ENCODE data around the gene OXA1L.
"Not testable (repeated sequence)": the region's sequence is repeated elsewhere in the genome, so short reads cannot be mapped to it uniquely, and the experiment has no call there.

Gene OXA1L

GRCh38 chr14:22800346-22800745 lies 33.9 kb downstream of the OXA1L start:
- no peak for DNase-seq (ENCODE audit: low read depth)

DNA sequence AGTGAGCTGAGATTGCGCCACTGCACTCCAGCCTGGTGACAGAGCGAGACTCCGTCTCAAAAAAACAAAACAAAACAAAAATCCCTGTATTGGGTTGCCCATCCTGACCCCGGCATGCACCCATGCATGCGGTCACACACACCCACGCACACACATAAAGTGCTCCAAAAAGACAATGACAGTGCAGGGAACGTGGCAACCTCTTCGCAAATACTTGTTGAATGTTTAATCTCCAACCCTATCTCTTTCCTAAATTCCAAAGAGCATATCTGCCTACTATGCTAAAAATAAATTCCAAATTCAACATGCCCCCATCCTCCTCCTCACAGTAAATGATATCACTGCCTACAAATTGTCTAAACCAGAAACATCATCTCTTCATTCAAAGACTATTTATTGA lies 35.2 kb downstream of the OXA1L start:
- no peak for DNase-seq (ENCODE audit: low read depth)

GRCh38 chr14:22802860-22803686 lies 36.6 kb downstream of the OXA1L start:
- no peak for DNase-seq (ENCODE audit: low read depth)

DNA sequence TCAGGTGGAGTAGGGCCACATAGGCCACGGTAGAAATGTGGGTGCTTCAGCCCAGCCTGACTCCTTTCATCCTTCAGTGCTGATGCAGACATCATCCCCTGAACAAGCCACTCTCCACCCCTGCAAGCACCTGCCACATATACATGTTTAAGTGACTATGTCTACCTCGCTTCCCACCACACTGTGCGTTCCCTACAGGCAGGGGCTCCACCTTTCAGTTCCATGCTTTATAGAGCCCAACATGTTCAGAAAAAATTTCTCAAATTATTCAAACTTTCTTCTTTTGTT lies 37.1 kb downstream of the OXA1L start:
- no peak for DNase-seq (ENCODE audit: low read depth)

GRCh38 chr14:22805235-22805634 lies 38.7 kb downstream of the OXA1L start:
- not testable (repeated sequence) for DNase-seq (ENCODE audit: low read depth)

DNA sequence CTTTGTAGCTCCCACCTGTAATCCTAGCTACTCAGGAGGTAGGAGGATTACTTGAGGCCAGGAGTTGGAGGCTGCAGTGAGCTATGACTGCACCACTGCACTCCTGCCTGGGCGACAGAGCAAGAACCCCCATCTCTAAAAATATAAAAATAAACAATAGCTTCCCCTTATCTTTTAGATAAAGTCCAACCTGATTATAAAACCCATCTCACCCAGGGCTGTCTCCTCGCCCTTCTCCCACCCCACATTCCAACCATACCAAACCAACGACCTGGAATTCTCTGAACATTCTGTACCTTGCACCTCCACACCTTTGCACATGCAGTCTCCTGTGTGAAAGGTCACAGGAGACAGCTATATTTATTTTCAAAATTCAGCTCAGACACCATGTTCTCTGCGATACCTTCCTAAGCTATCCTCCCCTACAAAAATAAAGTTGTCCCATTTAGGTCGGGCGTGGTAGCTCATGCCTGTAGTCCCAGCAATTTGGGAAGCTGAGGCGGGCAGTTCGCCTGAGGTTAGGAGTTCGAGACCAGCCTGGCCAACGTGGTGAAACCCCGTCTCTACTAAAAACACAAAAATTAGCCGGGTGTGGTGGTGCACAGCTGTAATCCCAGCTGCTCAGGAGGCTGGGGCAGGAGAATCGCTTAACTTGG lies 41.1 kb downstream of the OXA1L start:
- DNase-seq (ENCODE audit: low read depth), result no peak

DNA sequence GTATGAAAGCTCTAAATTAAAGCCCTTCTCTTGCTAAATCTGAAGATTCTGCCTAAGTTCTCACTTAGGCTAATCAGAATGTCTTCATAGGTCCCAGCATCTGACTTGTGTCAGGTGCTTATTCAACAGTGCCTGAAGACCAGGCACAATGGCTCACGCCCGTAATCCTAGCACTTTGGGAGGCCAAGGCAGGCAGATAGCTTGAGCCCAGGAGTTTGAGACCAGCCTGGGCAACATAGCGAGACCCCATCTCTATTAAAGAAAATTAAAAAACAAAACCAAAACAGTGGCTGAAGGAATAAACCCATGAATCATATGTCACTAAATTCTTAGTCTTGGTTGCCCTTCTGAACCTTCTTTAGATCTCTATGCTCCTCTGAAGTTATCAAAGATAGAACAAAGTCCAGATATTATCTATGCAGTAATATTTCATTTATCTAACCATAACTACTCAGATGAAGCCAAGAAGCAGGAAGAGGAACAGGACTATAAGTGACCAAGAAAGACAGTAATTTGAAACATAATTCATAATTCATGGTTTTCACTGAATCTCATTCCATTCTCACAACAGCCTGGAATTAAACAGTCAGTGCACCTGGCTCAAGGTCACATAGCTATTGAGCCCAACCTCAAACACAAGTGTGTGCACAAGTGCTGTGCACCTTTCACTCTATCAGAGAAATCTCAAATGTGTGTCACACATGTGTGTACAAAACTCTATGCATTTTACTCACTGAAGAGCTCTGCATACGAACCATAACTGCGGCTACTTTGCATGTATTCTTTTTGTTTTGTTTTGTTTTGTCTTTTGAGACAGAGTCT lies 42.1 kb downstream of the OXA1L start:
- no peak for DNase-seq (ENCODE audit: low read depth)

GRCh38 chr14:22811722-22812121 lies 45.2 kb downstream of the OXA1L start:
- DNase-seq (ENCODE audit: low read depth), result no peak

DNA sequence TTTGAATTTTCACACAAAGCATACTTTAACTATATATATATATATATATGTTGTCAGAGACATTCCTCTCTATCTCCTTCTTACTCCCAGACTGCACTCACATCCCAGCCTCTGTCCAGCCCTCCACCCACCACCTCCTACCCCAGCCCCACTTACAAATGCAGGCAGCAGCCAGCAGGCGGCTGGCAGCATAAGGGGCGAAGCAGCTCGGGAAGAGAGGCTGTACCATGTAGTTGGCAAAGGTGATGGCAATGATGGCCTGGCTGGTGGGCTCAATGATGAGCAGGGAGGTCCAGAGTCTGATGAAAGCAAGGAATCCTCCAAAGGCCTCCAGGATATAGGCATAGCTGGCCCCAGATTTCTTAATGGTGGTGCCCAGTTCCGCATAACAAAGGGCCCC lies 46.3 kb downstream of the OXA1L start:
- DNase-seq (ENCODE audit: low read depth), result no peak

- no peak for DNase-seq (ENCODE audit: low read depth)
These were observed 46.7 kb downstream of the OXA1L start for GRCh38 chr14:22813145-22813544.

DNA sequence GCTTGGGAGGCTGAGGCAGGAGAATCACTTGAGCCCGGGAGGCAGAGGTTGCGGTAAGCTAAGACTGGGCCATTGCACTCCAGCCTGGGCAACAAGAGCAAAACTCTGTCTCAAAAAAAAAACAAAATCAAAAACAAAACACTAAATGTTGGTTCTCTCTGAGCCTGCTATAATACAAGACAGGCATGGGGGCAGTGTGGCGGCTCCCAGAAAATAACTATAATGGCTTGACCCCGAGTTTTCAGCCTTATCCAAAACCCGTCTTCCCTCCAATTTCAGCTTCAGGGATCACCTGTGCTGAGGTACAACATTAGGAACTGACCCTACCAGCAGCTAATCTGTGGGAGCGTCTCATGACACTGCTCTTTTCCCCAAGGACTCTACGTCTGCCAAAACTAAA lies 47.9 kb downstream of the OXA1L start:
- no peak for DNase-seq (ENCODE audit: low read depth)

DNA sequence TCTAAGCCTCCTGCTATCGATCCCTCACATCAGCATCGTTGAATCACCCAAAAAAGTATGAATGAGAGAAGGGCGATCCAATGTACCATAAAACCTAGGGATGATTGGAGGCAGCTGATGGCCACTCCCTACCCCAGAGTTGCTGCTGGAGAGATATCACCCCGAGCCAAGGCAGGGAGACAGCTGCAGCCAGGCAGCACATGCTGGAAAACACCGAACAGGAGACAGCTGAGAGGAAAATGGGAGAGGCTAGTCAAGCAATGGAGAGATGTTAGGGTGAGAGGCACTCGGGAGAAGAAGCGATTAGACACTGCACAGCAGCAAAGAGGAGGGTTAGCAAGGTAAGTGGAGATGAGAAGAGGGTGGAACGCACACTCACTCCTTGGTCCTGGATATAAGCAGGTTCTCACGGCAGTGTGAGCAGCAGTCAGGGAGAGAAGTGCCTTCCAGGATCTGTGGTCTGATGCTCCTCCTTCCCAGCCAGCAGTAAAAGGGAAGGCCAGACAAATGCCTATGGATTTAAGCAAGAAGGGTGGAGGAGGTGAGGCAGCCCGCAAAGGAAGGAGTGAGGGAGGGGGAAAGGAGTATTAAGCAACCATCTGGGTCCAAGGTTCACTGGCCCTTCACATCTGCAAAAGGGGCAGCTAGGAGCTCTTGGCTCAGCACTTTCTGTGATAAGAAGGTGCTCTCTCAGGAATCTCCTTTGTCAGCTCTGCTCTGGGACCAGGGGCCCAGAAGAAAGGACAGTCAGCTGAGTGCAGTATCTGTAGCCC lies 48.6 kb downstream of the OXA1L start, which contains the start of gene SLC7A7:
Gene SLC7A7, minus strand, starts transcription at position 495 of the 773 bp plus-strand sequence. CDS start 2,037 bp downstream, outside the sequence.
- DNase-seq (ENCODE audit: low read depth), result no peak

GRCh38 chr14:22819151-22819988 lies 52.9 kb downstream of the OXA1L start:
- peak; percentile 85 for DNase-seq (ENCODE audit: low read depth)

- no peak for DNase-seq (ENCODE audit: low read depth)
These were observed 54.2 kb downstream of the OXA1L start for GRCh38 chr14:22820731-22821130.

GRCh38 chr14:22821193-22822015 lies 54.9 kb downstream of the OXA1L start:
- no peak for DNase-seq (ENCODE audit: low read depth)

GRCh38 chr14:22822016-22822570 lies 55.6 kb downstream of the OXA1L start:
- no peak for DNase-seq (ENCODE audit: low read depth)
